Neutrophil (primary cell): ENCODE measurements around the gene DOCK8.
A peak's percentile ranks its signal among the peaks of the same experiment; 100 is the strongest.

Experiments used
- H3K27ac ChIP-seq: fragments of 200-600 bp; sonication (generic); 2 replicates; pipeline ENCODE4 v1.5.1; 2016; ENCODE audit warnings: mild to moderate bottlenecking, moderate library complexity
- H3K27me3 ChIP-seq: fragments of 200-600 bp; sonication (generic); 2 replicates; pipeline ENCODE4 v1.6.0; 2016; ENCODE audit warnings: mild to moderate bottlenecking
- H3K36me3 ChIP-seq: fragments of 200-600 bp; sonication (generic); 2 replicates; pipeline ENCODE4 v1.5.1; 2017
- H3K4me1 ChIP-seq, 2 experiments: fragments of 200-600 bp in 1 of 2; sonication (generic) in 1 of 2; 1 replicate in 1 of 2; 2 replicates in 1 of 2; pipeline versions ENCODE4 v1.5.1 to v1.6.1; 2013 to 2016; ENCODE audit warnings: low read depth in 1 of 2, low read length in 1 of 2, mild to moderate bottlenecking in 1 of 2, moderate library complexity in 1 of 2; ENCODE audit not compliant: control insufficient read depth in 1 of 2, insufficient read depth in 1 of 2
- H3K4me3 ChIP-seq, 2 experiments: fragments of 200-600 bp in 1 of 2; sonication (generic) in 1 of 2; 1 replicate in 1 of 2; 2 replicates in 1 of 2; pipeline ENCODE4 v1.5.1; 2013 to 2016; ENCODE audit warnings: low read depth in 1 of 2, low read length in 1 of 2, mild to moderate bottlenecking in 1 of 2, moderate library complexity in 1 of 2
- H3K9me3 ChIP-seq: fragments of 200-600 bp; sonication (generic); 2 replicates; pipeline ENCODE4 v1.5.1; 2016
- CTCF ChIP-seq: fragments of 200-600 bp; sonication (generic); IDR thresholded peaks from 2 replicates; pipeline ENCODE4 v1.5.1; 2016; ENCODE audit warnings: antibody characterized with exemption

The DOCK8 gene

GRCh38 chr9:436482-436881, 221.8 kb downstream of the DOCK8 start:
- no peaks in the 10 kb centered on the region for H3K4me1 ChIP-seq
- H3K36me3 ChIP-seq, result peaks cover 100% of the 10 kb centered on the region
- no peak overlapping the region for H3K27ac ChIP-seq
- TF ChIP-seq CTCF, result no peak
- H3K4me3 ChIP-seq, result no peak overlapping the region
- no peaks in the 10 kb centered on the region for H3K9me3 ChIP-seq
- H3K27me3 ChIP-seq, result no peaks in the 10 kb centered on the region

GRCh38 chr9:437066-437465, 222.4 kb downstream of the DOCK8 start:
- no peak for TF ChIP-seq CTCF
- no peak overlapping the region for H3K27ac ChIP-seq
- H3K4me3 ChIP-seq, result no peak overlapping the region
- H3K36me3 ChIP-seq, result peaks cover 100% of the 10 kb centered on the region
- no peaks in the 10 kb centered on the region for H3K27me3 ChIP-seq
- no peaks in the 10 kb centered on the region for H3K9me3 ChIP-seq
- H3K4me1 ChIP-seq, result no peaks in the 10 kb centered on the region

GRCh38 chr9:437574-438001, 222.9 kb downstream of the DOCK8 start:
- Histone ChIP-seq H3K4me3 (no peak overlapping the region), H3K9me3 (no peaks in the 10 kb centered on the region), H3K27ac (no peak overlapping the region), H3K36me3 (peaks cover 100% of the 10 kb centered on the region), H3K27me3 (no peaks in the 10 kb centered on the region), H3K4me1 (no peaks in the 10 kb centered on the region)
- no peak for TF ChIP-seq CTCF

GRCh38 chr9:438066-438465, 223.4 kb downstream of the DOCK8 start:
- Histone ChIP-seq H3K4me3 (no peak overlapping the region), H3K27me3 (no peaks in the 10 kb centered on the region), H3K27ac (no peak overlapping the region), H3K9me3 (no peaks in the 10 kb centered on the region), H3K36me3 (peaks cover 100% of the 10 kb centered on the region), H3K4me1 (no peaks in the 10 kb centered on the region)
- no peak for TF ChIP-seq CTCF

GRCh38 chr9:438961-439768, 224.5 kb downstream of the DOCK8 start:
- Histone ChIP-seq H3K27me3 (no peaks in the 10 kb centered on the region), H3K9me3 (no peaks in the 10 kb centered on the region), H3K4me3 (no peak overlapping the region), H3K36me3 (peaks cover 100% of the 10 kb centered on the region), H3K4me1 (no peaks in the 10 kb centered on the region), H3K27ac (peak overlapping the region; percentile 16)
- TF ChIP-seq CTCF, result no peak
